ENCODE results near the gene RTL1. TPM values are rescaled to one million over a fixed set of nuclear protein-coding genes. Genes with fewer than 3 reads are reported as not detected.
A peak's percentile ranks its signal among the peaks of the same experiment; 100 is the strongest.

The RTL1 gene
- total RNA-seq, 4 donors from 2014 or later = not detected

DNA sequence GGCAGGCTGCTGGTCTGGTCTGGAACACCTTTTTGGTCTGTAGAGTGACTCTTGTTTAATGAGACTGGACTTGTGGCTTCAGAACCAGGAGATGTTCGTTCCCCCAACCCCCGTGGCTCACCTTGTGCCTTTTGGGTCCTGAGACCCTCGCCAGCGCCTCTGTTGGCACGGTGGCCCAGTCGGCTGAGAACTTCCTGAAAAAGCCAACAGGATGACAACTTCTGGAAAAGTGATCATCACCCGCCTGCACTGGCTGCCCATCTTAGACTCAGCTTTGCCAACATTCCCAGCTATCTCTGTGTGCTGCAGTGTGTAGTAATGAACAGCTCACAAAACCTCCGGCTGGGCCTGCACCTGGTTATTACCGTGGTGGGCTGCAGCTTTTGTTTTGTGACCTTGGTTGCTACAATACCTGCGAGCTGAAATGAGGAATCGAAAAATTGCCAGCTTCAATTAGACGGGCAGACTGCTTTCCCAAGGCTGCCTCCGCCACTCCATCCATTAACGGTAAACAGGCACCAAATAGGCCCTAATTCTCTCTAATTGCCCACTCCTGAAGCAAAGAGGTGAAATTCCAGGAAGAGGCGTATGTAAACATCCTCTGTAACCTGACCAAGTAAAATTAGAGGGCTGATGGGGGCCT is 61.6 kb downstream of the RTL1 start:
- peak in 1 of 3 donors; percentile 15 for DNase-seq
- Histone ChIP-seq H3K27me3 (no peaks in the 10 kb centered on the region), H3K4me3 (no peak overlapping the region), H3K4me1 (no peaks in the 10 kb centered on the region), H3K27ac (no peak overlapping the region), H3K36me3 (no peaks in the 10 kb centered on the region), H3K9me3 (no peaks in the 10 kb centered on the region)
- TF ChIP-seq, protein P1, sequence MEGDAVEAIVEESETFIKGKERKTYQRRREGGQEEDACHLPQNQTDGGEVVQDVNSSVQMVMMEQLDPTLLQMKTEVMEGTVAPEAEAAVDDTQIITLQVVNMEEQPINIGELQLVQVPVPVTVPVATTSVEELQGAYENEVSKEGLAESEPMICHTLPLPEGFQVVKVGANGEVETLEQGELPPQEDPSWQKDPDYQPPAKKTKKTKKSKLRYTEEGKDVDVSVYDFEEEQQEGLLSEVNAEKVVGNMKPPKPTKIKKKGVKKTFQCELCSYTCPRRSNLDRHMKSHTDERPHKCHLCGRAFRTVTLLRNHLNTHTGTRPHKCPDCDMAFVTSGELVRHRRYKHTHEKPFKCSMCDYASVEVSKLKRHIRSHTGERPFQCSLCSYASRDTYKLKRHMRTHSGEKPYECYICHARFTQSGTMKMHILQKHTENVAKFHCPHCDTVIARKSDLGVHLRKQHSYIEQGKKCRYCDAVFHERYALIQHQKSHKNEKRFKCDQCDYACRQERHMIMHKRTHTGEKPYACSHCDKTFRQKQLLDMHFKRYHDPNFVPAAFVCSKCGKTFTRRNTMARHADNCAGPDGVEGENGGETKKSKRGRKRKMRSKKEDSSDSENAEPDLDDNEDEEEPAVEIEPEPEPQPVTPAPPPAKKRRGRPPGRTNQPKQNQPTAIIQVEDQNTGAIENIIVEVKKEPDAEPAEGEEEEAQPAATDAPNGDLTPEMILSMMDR (IDR thresholded peaks at IDR 0.05) = no peak
- no peak for TF ChIP-seq POLR2A (IDR thresholded peaks at IDR 0.05)

DNA sequence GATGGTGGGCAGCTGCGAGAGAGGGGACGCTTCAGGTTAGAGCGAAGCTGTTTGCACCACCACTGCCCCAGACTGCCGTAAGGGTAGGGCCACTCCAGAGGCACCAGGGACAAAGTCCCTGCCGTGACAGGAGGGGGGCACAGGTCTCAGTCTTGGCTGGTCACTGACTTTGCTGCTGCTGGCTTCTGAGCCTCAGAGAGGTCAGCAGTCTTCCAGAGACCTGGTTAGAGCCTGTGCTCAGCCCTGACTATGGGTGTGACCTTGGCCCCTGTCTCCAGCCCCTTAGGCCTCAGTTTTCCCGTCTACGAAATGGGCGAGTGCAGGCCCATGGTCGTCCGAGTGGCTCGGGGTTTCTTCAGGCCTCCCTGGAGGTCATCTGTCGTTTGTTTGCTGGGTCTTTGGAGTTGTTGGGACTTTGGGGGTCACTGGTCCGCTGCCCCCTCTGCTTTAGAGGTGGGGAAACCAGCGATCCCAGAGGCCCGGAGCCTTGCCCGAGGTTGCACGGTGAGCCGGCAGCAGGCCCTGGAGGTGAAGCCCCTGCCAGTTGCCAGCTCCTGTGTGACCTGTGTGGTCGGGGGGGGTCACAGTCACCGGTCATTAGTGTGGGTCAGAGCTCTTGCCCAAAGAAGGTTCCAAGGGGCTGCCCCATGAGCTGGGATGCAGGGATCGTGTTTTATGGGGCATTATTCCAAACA is 62.3 kb downstream of the RTL1 start:
- peak in 1 of 3 donors; percentile 33 for DNase-seq
- TF ChIP-seq, protein P1 (IDR thresholded peaks at IDR 0.05) = no peak
- no peak for TF ChIP-seq POLR2A (IDR thresholded peaks at IDR 0.05)
- Histone ChIP-seq H3K9me3 (no peaks in the 10 kb centered on the region), H3K4me1 (no peaks in the 10 kb centered on the region), H3K27ac (no peak overlapping the region), H3K4me3 (no peak overlapping the region), H3K27me3 (no peaks in the 10 kb centered on the region), H3K36me3 (no peaks in the 10 kb centered on the region)

DNA sequence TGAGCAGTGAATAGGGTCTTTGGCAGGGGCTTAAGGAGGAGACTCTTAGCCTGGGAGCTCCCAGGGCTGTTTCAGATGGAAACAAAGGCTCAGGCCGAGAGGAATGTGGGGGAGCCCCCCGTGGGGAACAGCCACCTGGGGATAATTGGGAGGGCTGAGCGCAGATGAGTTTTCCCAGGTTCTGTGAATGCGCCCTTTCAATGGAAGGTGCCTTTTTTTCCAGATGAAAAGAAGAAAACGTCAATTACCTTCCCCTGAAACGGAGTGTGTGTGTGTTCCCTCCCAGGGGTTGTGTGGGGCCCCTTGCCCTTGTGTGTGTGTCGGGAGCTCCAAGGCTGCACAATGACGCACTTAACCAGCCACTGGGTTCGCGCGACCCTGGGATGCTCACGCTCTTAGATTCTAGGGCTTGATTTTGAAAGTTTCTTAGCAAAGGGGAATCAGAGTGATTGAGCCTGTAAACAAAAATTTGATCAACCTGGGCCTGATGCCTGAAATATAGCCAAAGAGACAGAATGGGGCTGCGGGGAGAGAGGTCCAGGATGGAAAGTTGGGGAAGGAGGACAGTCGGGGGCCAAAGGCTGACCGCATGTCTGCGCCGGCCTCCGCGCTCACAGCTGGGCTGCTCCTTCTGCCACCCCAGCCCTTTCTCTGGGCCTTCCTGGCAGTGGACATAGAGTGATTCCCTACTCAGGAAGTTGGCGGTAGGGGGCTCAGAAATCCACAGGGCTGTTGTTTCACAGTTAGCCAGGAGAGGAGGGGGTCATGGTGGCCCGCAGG is 63.0 kb downstream of the RTL1 start:
- H3K4me3 ChIP-seq = no peak overlapping the region
- no peaks in the 10 kb centered on the region for H3K9me3 ChIP-seq
- peak in 1 of 3 donors; percentile 14 for DNase-seq
- no peaks in the 10 kb centered on the region for H3K27me3 ChIP-seq
- H3K4me1 ChIP-seq = no peaks in the 10 kb centered on the region
- H3K36me3 ChIP-seq = no peaks in the 10 kb centered on the region
- H3K27ac ChIP-seq = no peak overlapping the region
- TF ChIP-seq POLR2A (IDR thresholded peaks at IDR 0.05) = no peak
- TF ChIP-seq, protein P1 (IDR thresholded peaks at IDR 0.05) = no peak

DNA sequence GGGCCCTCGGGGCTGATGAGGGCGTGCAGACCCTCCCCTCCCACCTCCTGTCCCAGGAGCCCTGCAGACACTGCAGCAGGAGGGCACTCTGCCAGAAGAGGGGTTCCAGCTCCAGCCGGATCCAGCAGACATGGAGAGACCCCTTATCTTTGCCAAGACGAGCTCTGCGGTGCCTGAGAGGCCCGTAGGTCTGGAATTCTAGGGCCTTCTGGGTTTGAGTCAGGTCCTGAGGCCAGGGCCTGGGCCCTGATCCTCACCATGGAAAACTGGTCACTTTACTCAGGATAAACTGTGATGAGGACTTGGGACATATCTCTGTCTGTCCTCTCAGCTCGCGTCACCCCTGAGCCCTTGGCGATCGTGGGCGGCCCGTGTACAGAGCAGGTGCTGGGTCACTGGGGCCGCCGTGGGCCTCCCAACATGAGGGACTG is 63.8 kb downstream of the RTL1 start:
- no peaks in the 10 kb centered on the region for H3K4me1 ChIP-seq
- no peak overlapping the region for H3K27ac ChIP-seq
- no peaks in the 10 kb centered on the region for H3K27me3 ChIP-seq
- no peak overlapping the region for H3K4me3 ChIP-seq
- no peaks in the 10 kb centered on the region for H3K36me3 ChIP-seq
- no peak for TF ChIP-seq POLR2A (IDR thresholded peaks at IDR 0.05)
- TF ChIP-seq, protein P1 (IDR thresholded peaks at IDR 0.05) = no peak
- peak in 1 of 3 donors; percentile 38 for DNase-seq
- no peaks in the 10 kb centered on the region for H3K9me3 ChIP-seq

DNA sequence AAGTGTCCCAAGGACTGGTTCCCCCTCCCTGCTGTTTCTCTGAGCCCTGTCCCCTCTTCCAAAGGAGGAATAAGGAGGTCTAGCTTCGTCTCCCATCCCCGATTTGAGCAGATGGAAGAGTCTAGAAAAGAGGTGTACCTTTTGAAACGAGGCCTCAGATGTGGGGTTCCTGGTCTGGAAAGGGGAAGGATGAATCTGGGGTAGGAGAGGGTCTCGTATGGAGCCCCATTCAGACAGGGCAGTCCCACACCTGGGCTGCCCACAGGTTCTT is 64.3 kb downstream of the RTL1 start:
- DNase-seq = no peak
- Histone ChIP-seq H3K27me3 (no peaks in the 10 kb centered on the region), H3K9me3 (no peaks in the 10 kb centered on the region), H3K4me3 (no peak overlapping the region), H3K4me1 (no peaks in the 10 kb centered on the region), H3K36me3 (no peaks in the 10 kb centered on the region), H3K27ac (no peak overlapping the region)
- TF ChIP-seq POLR2A (IDR thresholded peaks at IDR 0.05) = no peak
- TF ChIP-seq, protein P1 (IDR thresholded peaks at IDR 0.05) = no peak

All from Peyer's patch (tissue), 4 donors.